Panc1 (cell line): ENCODE data around the gene GRSF1. TPM values are rescaled to one million over a fixed set of nuclear protein-coding genes. Genes with fewer than 3 reads are reported as not detected.
A peak's percentile ranks its signal among the peaks of the same experiment; 100 is the strongest.

ENCODE experiments used
- ATAC-seq: fragments of 200-7000 bp; cut with Tn5 transposase; 2 replicates; pipeline ENCODE4 v1.9.1; 2020; ENCODE audit warnings: mild to moderate bottlenecking, moderate library complexity
- Bru-seq: library from RNA; stranded (reverse); fragments of 400-500 nt; gene quantifications from one replicate; lab custom pipeline; 2021; lab: Mats Ljungman, UMichigan
- BruChase-seq, 2 experiments: library from RNA; stranded (reverse); fragments of 400-500 nt; gene quantifications; one replicate each; lab custom pipeline; 2021; lab: Mats Ljungman, UMichigan
- BruUV-seq: library from RNA; stranded (reverse); fragments of 400-500 nt; replicated peaks from 2 replicates; lab custom pipeline; 2021; lab: Mats Ljungman, UMichigan
- CTCF ChIA-PET: fragments of 300-600 bp; sonication (Branson Sonifier 250); formaldehyde crosslinking; loops from one replicate; lab custom pipeline; 2022; ENCODE audit warnings: antibody characterized with exemption; lab: Charles Lee
- POLR2A ChIA-PET: fragments of 300-600 bp; sonication (Branson Sonifier 250); formaldehyde crosslinking; loops from one replicate; lab custom pipeline; 2022; ENCODE audit warnings: antibody characterized with exemption; lab: Charles Lee
- DNase-seq: peaks from one replicate; pipeline ENCODE4 v3.0.0-alpha.2; 2010; ENCODE audit warnings: low read depth, low spot score
- H3K27ac ChIP-seq: 2 replicates; pipeline ENCODE4 v1.5.1; 2011; ENCODE audit warnings: mild to moderate bottlenecking, low read length, inconsistent platforms
- H3K27me3 ChIP-seq: fragments of 200-500 bp; sonication (Bioruptor generic); 2 replicates; pipeline ENCODE4 v1.6.0; 2014; ENCODE audit warnings: low read length, inconsistent platforms; ENCODE audit not compliant: control insufficient read depth, insufficient read depth
- H3K36me3 ChIP-seq: fragments of 200-500 bp; sonication (Bioruptor generic); 2 replicates; pipeline ENCODE4 v1.5.1; 2014; ENCODE audit warnings: inconsistent platforms, mild to moderate bottlenecking, low read length, moderate library complexity; ENCODE audit not compliant: control insufficient read depth, insufficient read depth
- H3K4me1 ChIP-seq: 2 replicates; pipeline ENCODE4 v1.5.1; 2011; ENCODE audit warnings: inconsistent platforms, mild to moderate bottlenecking, low read length, moderate library complexity; ENCODE audit not compliant: control insufficient read depth, insufficient read depth
- H3K4me3 ChIP-seq, 2 experiments: 2 replicates each; pipeline ENCODE4 v1.5.1; 2011 to 2012; ENCODE audit warnings: low read depth in 2 of 2, low read length in 2 of 2, mild to moderate bottlenecking in 2 of 2, inconsistent platforms in 1 of 2, moderate library complexity in 1 of 2
- H3K9me3 ChIP-seq: fragments of 200-500 bp; sonication (Bioruptor generic); 2 replicates; pipeline ENCODE4 v1.5.1; 2014; ENCODE audit warnings: low read depth, mild to moderate bottlenecking, inconsistent platforms, low read length, moderate library complexity; ENCODE audit not compliant: control insufficient read depth, insufficient read depth
- POLR2AphosphoS5 ChIP-seq: IDR thresholded peaks from 2 replicates; pipeline ENCODE4 v1.6.1; 2012; ENCODE audit warnings: mild to moderate bottlenecking, low read depth, low read length, moderate library complexity
- SIN3A ChIP-seq: IDR thresholded peaks from 2 replicates; pipeline ENCODE4 v1.6.1; 2012; ENCODE audit warnings: low read depth, mild to moderate bottlenecking, low read length, moderate library complexity, borderline replicate concordance; ENCODE audit not compliant: insufficient read depth
- TCF7L2 ChIP-seq: IDR thresholded peaks from 2 replicates; pipeline ENCODE4 v1.6.1; 2011; ENCODE audit warnings: mild to moderate bottlenecking, low read depth, low read length, inconsistent platforms
- in situ Hi-C: cut with HindIII; loops from 2 replicates; pipeline ENCODE4 v1.10.0; 2016; ENCODE audit warnings: low sequenced_read_pairs, low pct_unique_long_range_greater_than_20kb
- intact Hi-C: fragments of 100-400 bp; cut with micrococcal nuclease; formaldehyde crosslinking; loops from one replicate; pipeline ENCODE4 v1.10.0; 2022; ENCODE audit not compliant: unreplicated experiment
- long read RNA-seq: library from polyadenylated mRNA; unstranded; transcript quantifications from one replicate; pipeline ENCODE4 v2.0.0, GENCODE V29; 2021; ENCODE audit not compliant: unreplicated experiment
- polyA plus RNA-seq: library from polyadenylated mRNA; unstranded; fragments of >200 nt; gene quantifications from one replicate; pipeline ENCODE4 v1.2.1, GENCODE V29; 2012; ENCODE audit warnings: missing spikeins; ENCODE audit not compliant: insufficient read length
- total RNA-seq: library from RNA; stranded (reverse); gene quantifications from one replicate; pipeline ENCODE4 v1.2.1, GENCODE V29; 2021; ENCODE audit not compliant: unreplicated experiment
- TF ChIP-seq, protein P1 (sequence below), 2 experiments: IDR thresholded peaks; 2 replicates each; pipeline ENCODE4 v1.6.1; 2011 to 2012; ENCODE audit warnings: low read depth in 2 of 2, control low read depth in 1 of 2, low read length in 1 of 2, mild to moderate bottlenecking in 1 of 2, moderate library complexity in 1 of 2; ENCODE audit not compliant: insufficient read depth in 1 of 2
- TF ChIP-seq, protein P2 (sequence below): fragments of 450-650 bp; IDR thresholded peaks from 2 replicates; pipeline ENCODE4 v1.5.1; 2017; ENCODE audit warnings: mild to moderate bottlenecking

The GRSF1 gene
- total RNA-seq (59.9 TPM), Bru-seq, nascent RNA (percentile 83 among the genes with signal in this experiment), BruChase-seq, experiment 1, labeled RNA remaining after a 2-hour chase (percentile 87 among the genes with signal in this experiment), BruChase-seq, experiment 2, labeled RNA remaining after a 6-hour chase (percentile 94 among the genes with signal in this experiment)
- 44.3 TPM for polyA plus RNA-seq
- long read RNA-seq, full-length matches to known transcripts: 138 of 160 reads
- long read RNA-seq, partial matches to known transcripts: 8 of 160 reads
- long read RNA-seq, other reads (novel, unspliced or antisense): 14 of 160 reads

DNA sequence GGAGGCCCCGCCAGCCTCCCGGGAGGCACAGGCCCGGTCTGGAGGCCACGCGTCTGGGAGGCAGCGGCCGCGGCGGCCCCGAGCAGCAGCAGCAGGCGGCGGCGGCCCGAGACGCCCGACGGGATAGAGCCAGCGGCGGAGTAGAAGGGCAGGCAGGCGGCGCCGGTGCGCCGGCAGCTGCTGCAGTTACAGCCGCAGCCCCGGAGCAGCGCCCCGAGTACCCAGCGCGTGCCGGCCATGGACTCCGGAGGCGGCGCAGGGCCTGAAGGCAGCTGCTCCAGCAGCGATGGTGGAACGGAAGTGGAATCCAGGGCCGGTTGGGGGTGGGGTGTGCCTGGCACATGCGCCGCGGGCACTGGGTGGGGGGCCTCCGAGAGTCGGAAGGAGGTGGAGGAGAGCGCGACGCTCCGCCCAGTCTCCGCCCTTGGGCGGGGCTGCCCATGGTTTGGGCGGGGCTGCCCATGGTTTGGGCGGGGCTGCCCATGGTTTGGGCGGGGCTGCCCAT, at the start of gene GRSF1:
GRSF1 (minus strand) TSS at position 302 of the 505 bp plus-strand sequence; CDS start at position 239, 63 bp downstream.
- H3K4me3 ChIP-seq: peak within 1 kb of the TSS; percentile 82 to 86
- no peak for DNase-seq
- no TSS peak for BruUV-seq
- no peaks in the 10 kb centered on the region; the same call in none of the 2 replicates for H3K36me3 ChIP-seq
- H3K27ac ChIP-seq: peak within 1 kb of the TSS; percentile 89
- peak; percentile 96 for ATAC-seq
- intact Hi-C loops (loop anchor here (10.0 kb wide), 1 partner anchor 165 kb away; no protein-coding TSS in a partner anchor), in situ Hi-C loops (no loop called here)
- peaks cover 6% of the 10 kb centered on the region; the same call in 1 of the 2 replicates for H3K4me1 ChIP-seq
- H3K27me3 ChIP-seq: no peaks in the 10 kb centered on the region
- TF ChIP-seq SIN3A: no peak
- TF ChIP-seq, protein P1, sequence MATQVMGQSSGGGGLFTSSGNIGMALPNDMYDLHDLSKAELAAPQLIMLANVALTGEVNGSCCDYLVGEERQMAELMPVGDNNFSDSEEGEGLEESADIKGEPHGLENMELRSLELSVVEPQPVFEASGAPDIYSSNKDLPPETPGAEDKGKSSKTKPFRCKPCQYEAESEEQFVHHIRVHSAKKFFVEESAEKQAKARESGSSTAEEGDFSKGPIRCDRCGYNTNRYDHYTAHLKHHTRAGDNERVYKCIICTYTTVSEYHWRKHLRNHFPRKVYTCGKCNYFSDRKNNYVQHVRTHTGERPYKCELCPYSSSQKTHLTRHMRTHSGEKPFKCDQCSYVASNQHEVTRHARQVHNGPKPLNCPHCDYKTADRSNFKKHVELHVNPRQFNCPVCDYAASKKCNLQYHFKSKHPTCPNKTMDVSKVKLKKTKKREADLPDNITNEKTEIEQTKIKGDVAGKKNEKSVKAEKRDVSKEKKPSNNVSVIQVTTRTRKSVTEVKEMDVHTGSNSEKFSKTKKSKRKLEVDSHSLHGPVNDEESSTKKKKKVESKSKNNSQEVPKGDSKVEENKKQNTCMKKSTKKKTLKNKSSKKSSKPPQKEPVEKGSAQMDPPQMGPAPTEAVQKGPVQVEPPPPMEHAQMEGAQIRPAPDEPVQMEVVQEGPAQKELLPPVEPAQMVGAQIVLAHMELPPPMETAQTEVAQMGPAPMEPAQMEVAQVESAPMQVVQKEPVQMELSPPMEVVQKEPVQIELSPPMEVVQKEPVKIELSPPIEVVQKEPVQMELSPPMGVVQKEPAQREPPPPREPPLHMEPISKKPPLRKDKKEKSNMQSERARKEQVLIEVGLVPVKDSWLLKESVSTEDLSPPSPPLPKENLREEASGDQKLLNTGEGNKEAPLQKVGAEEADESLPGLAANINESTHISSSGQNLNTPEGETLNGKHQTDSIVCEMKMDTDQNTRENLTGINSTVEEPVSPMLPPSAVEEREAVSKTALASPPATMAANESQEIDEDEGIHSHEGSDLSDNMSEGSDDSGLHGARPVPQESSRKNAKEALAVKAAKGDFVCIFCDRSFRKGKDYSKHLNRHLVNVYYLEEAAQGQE (IDR thresholded peaks at IDR 0.05; ENCODE audit: insufficient read depth in 1 of 2, low read depth in 2 of 2, low read length in 1 of 2): no peak
- TF ChIP-seq TCF7L2: no peak
- TF ChIP-seq POLR2AphosphoS5: peak; percentile 61; the same call in 1 of the 2 replicates
- TF ChIP-seq, protein P2, sequence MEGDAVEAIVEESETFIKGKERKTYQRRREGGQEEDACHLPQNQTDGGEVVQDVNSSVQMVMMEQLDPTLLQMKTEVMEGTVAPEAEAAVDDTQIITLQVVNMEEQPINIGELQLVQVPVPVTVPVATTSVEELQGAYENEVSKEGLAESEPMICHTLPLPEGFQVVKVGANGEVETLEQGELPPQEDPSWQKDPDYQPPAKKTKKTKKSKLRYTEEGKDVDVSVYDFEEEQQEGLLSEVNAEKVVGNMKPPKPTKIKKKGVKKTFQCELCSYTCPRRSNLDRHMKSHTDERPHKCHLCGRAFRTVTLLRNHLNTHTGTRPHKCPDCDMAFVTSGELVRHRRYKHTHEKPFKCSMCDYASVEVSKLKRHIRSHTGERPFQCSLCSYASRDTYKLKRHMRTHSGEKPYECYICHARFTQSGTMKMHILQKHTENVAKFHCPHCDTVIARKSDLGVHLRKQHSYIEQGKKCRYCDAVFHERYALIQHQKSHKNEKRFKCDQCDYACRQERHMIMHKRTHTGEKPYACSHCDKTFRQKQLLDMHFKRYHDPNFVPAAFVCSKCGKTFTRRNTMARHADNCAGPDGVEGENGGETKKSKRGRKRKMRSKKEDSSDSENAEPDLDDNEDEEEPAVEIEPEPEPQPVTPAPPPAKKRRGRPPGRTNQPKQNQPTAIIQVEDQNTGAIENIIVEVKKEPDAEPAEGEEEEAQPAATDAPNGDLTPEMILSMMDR: no peak
- POLR2A ChIA-PET: interaction anchor here (0.7 kb wide), 1 partner anchor 134 kb away, joined by 12 read pairs; no protein-coding TSS in a partner anchor
- CTCF ChIA-PET: interaction anchor here (0.7 kb wide), 1 partner anchor 170 kb away, joined by 4 read pairs; no protein-coding TSS in a partner anchor
- H3K9me3 ChIP-seq: no peaks in the 10 kb centered on the region

DNA sequence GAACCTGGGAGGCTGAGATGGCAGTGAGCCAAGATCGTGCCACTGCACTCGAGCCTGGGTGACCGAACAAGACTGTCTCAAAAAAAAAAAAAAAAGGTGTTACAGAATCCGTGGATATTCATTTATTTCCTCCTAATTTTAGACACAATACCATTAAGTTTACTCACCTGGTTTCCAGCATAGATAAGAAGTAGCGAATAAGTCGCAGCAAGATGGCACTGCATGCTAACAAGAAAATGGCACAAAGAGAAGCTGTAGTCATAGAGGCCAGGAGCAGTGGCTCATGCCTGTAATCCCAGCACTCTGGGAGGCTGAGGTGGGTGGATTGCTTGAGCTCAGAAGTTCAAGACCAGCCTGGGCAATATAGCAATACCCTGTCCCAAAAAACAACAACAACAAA, 45.5 kb upstream of the GRSF1 start:
- no peaks in the 10 kb centered on the region for H3K9me3 ChIP-seq
- POLR2A ChIA-PET: no interaction called here
- CTCF ChIA-PET: interaction anchor here (0.7 kb wide), 1 partner anchor 107 kb away, joined by 3 read pairs; no protein-coding TSS in a partner anchor
- in situ Hi-C loops (no loop called here), intact Hi-C loops (no loop called here)
- ATAC-seq: no peak
- H3K27ac ChIP-seq: no peak overlapping the region
- H3K36me3 ChIP-seq: no peaks in the 10 kb centered on the region
- H3K27me3 ChIP-seq: no peaks in the 10 kb centered on the region
- no peaks in the 10 kb centered on the region for H3K4me1 ChIP-seq
- DNase-seq: no peak
- BruUV-seq: no TSS peak
- H3K4me3 ChIP-seq: no peak overlapping the region
- TF ChIP-seq POLR2AphosphoS5 (no peak), SIN3A (no peak), TCF7L2 (no peak)
- TF ChIP-seq, protein P2: no peak
- TF ChIP-seq, protein P1 (IDR thresholded peaks at IDR 0.05; ENCODE audit: insufficient read depth in 1 of 2, low read depth in 2 of 2, low read length in 1 of 2): no peak
